IMR-90 (cell line): Measurements from ENCODE around the gene BRD4. TPM values are rescaled to one million over a fixed set of nuclear protein-coding genes. Genes with fewer than 3 reads are reported as not detected.

Experiments used
- ATAC-seq: fragments of 200-7000 bp; cut with Tn5 transposase; 2 replicates; pipeline ENCODE4 v1.9.1; 2020; ENCODE audit warnings: low read depth, mild to moderate bottlenecking, moderate library complexity
- BruUV-seq: library from RNA; stranded (reverse); fragments of 400-500 nt; replicated peaks from 2 replicates; lab custom pipeline; 2021; lab: Mats Ljungman, UMichigan
- CTCF ChIA-PET: fragments of 300-600 bp; formaldehyde crosslinking; extraction: SDS; loops from one replicate; lab custom pipeline; 2021; ENCODE audit warnings: antibody characterized with exemption; lab: Yijun Ruan, JAX
- POLR2A ChIA-PET: fragments of 300-600 bp; sonication (Branson Sonifier 250); formaldehyde crosslinking; loops from one replicate; lab custom pipeline; 2022; ENCODE audit warnings: antibody characterized with exemption; ENCODE audit not compliant: unreplicated experiment; lab: Charles Lee
- DNase-seq: peaks from one replicate; pipeline ENCODE4 v3.0.0; 2013
- H2AFZ ChIP-seq: replicated peaks from 2 replicates; pipeline ENCODE3; 2013; ENCODE audit warnings: low read length, mild to moderate bottlenecking; ENCODE audit not compliant: poor library complexity
- H2AK5ac ChIP-seq: 2 replicates; pipeline ENCODE4 v1.6.1; 2013; ENCODE audit warnings: low read depth, low read length, inconsistent platforms
- H2AK9ac ChIP-seq: replicated peaks from 2 replicates; pipeline ENCODE3; 2013; ENCODE audit warnings: mild to moderate bottlenecking, low read depth, low read length, moderate library complexity; ENCODE audit not compliant: poor library complexity
- H2BK120ac ChIP-seq: 2 replicates; pipeline ENCODE4 v1.6.1; 2013; ENCODE audit warnings: low read depth, low read length, inconsistent platforms
- H2BK15ac ChIP-seq: 3 replicates; pipeline ENCODE4 v1.6.1; 2013; ENCODE audit warnings: low read depth, low read length, inconsistent platforms
- H2BK20ac ChIP-seq: 2 replicates; pipeline ENCODE4 v1.6.1; 2013; ENCODE audit warnings: low read depth, mild to moderate bottlenecking, inconsistent platforms, low read length, moderate library complexity
- H2BK5ac ChIP-seq: 2 replicates; pipeline ENCODE4 v1.6.1; 2013; ENCODE audit warnings: mild to moderate bottlenecking, low read depth, low read length, inconsistent platforms; ENCODE audit not compliant: poor library complexity, severe bottlenecking
- H3K14ac ChIP-seq: replicated peaks from 2 replicates; pipeline ENCODE4 v1.6.1; 2013; ENCODE audit warnings: low read depth, low read length, inconsistent platforms
- H3K18ac ChIP-seq: 2 replicates; pipeline ENCODE4 v1.6.1; 2013; ENCODE audit warnings: low read depth, low read length, control low read depth
- H3K23ac ChIP-seq: 2 replicates; pipeline ENCODE4 v1.6.1; 2013; ENCODE audit warnings: low read depth, low read length, inconsistent platforms
- H3K27ac ChIP-seq: 2 replicates; pipeline ENCODE4 v1.5.1; 2013; ENCODE audit warnings: mild to moderate bottlenecking, control low read depth, low read length; ENCODE audit not compliant: insufficient read depth
- H3K27me3 ChIP-seq: 2 replicates; pipeline ENCODE4 v1.6.1; 2013; ENCODE audit warnings: low read length; ENCODE audit not compliant: control insufficient read depth, insufficient read depth
- H3K36me3 ChIP-seq: 2 replicates; pipeline ENCODE4 v1.6.1; 2013; ENCODE audit warnings: low read length, mixed read lengths; ENCODE audit not compliant: control insufficient read depth, insufficient read depth
- H3K4ac ChIP-seq: 2 replicates; pipeline ENCODE4 v1.6.1; 2013; ENCODE audit warnings: low read depth, low read length, inconsistent platforms
- H3K4me1 ChIP-seq: 2 replicates; pipeline ENCODE4 v1.6.1; 2013; ENCODE audit warnings: low read length, mixed read lengths; ENCODE audit not compliant: control insufficient read depth, insufficient read depth
- H3K4me2 ChIP-seq: 2 replicates; pipeline ENCODE4 v1.6.1; 2013; ENCODE audit warnings: low read depth, mild to moderate bottlenecking, control low read depth, low read length, moderate library complexity
- H3K4me3 ChIP-seq: 2 replicates; pipeline ENCODE4 v1.5.1; 2013; ENCODE audit warnings: low read depth, mild to moderate bottlenecking, control low read depth, low read length, moderate library complexity; ENCODE audit not compliant: insufficient read depth
- H3K56ac ChIP-seq: 2 replicates; pipeline ENCODE4 v1.6.1; 2013; ENCODE audit warnings: low read length, inconsistent platforms; ENCODE audit not compliant: insufficient read depth; ENCODE audit errors: extremely low read depth
- H3K79me1 ChIP-seq, 2 experiments: 2 replicates each; pipeline ENCODE4 v1.6.1; 2013; ENCODE audit warnings: low read length in 2 of 2, inconsistent platforms in 1 of 2, low read depth in 1 of 2
- H3K9ac ChIP-seq: 2 replicates; pipeline ENCODE4 v1.6.1; 2013; ENCODE audit warnings: low read depth, low read length, control low read depth
- H3K9me1 ChIP-seq: 2 replicates; pipeline ENCODE4 v1.6.1; 2013; ENCODE audit warnings: low read length, inconsistent platforms; ENCODE audit not compliant: insufficient read depth
- H3K9me3 ChIP-seq: 2 replicates; pipeline ENCODE4 v1.6.1; 2013; ENCODE audit warnings: low read length; ENCODE audit not compliant: control insufficient read depth, insufficient read depth
- H4K20me1 ChIP-seq: 2 replicates; pipeline ENCODE4 v1.6.1; 2013; ENCODE audit warnings: low read length, inconsistent platforms; ENCODE audit not compliant: insufficient read depth
- H4K5ac ChIP-seq: 2 replicates; pipeline ENCODE4 v1.6.1; 2013; ENCODE audit warnings: mild to moderate bottlenecking, low read depth, low read length, control low read depth
- H4K8ac ChIP-seq, 2 experiments: 2 replicates each; pipeline ENCODE4 v1.6.1; 2013; ENCODE audit warnings: low read depth in 2 of 2, low read length in 2 of 2, control low read depth in 1 of 2, inconsistent platforms in 1 of 2
- H4K91ac ChIP-seq: 2 replicates; pipeline ENCODE4 v1.6.1; 2013; ENCODE audit warnings: low read depth, low read length, inconsistent platforms; ENCODE audit not compliant: insufficient read depth
- BHLHE40 ChIP-seq: fragments of 150-350 bp; IDR thresholded peaks from 2 replicates; pipeline ENCODE4 v1.6.1; 2016; ENCODE audit warnings: mild to moderate bottlenecking, low read depth, low read length
- CEBPB ChIP-seq: IDR thresholded peaks from 2 replicates; pipeline ENCODE4 v1.6.1; 2012; ENCODE audit warnings: low read depth, low read length, improper control_type of control experiment
- CHD1 ChIP-seq: IDR thresholded peaks from 2 replicates; pipeline ENCODE4 v1.6.1; 2012; ENCODE audit warnings: low read depth, low read length, improper control_type of control experiment
- CTCF ChIP-seq: conservative IDR thresholded peaks from 2 replicates; pipeline ENCODE4 v1.5.1; 2012; ENCODE audit warnings: mild to moderate bottlenecking, low read depth, low read length, improper control_type of control experiment
- ELK1 ChIP-seq: fragments of 150-350 bp; IDR thresholded peaks from 2 replicates; pipeline ENCODE4 v1.6.1; 2016; ENCODE audit warnings: low read depth, mild to moderate bottlenecking, low read length, moderate library complexity, borderline replicate concordance
- FOS ChIP-seq: fragments of 150-350 bp; IDR thresholded peaks from 2 replicates; pipeline ENCODE4 v1.6.1; 2016; ENCODE audit warnings: low read depth, low read length
- MAFK ChIP-seq: IDR thresholded peaks from 2 replicates; pipeline ENCODE4 v1.6.1; 2012; ENCODE audit warnings: low read depth, low read length, improper control_type of control experiment
- MAZ ChIP-seq: IDR thresholded peaks from 2 replicates; pipeline ENCODE4 v1.6.1; 2012; ENCODE audit warnings: low read depth, mild to moderate bottlenecking, low read length, improper control_type of control experiment, moderate library complexity, borderline replicate concordance
- MXI1 ChIP-seq: IDR thresholded peaks from 2 replicates; pipeline ENCODE4 v1.6.1; 2012; ENCODE audit warnings: low read depth, mild to moderate bottlenecking, low read length, moderate library complexity, borderline replicate concordance
- NFE2L2 ChIP-seq: fragments of 150-350 bp; IDR thresholded peaks from 2 replicates; pipeline ENCODE4 v1.6.1; 2016; ENCODE audit warnings: low read depth, mild to moderate bottlenecking, low read length
- POLR2A ChIP-seq: IDR thresholded peaks from 2 replicates; pipeline ENCODE4 v1.6.1; 2012; ENCODE audit warnings: mild to moderate bottlenecking, low read depth, low read length
- RCOR1 ChIP-seq: IDR thresholded peaks from 2 replicates; pipeline ENCODE4 v1.6.1; 2012; ENCODE audit warnings: mild to moderate bottlenecking, low read length, improper control_type of control experiment; ENCODE audit not compliant: insufficient replicate concordance
- RFX5 ChIP-seq: IDR thresholded peaks from 2 replicates; pipeline ENCODE4 v1.8.0; 2012; ENCODE audit warnings: low read depth, mild to moderate bottlenecking, low read length, moderate library complexity
- SMC3 ChIP-seq: fragments of 150-350 bp; IDR thresholded peaks from 2 replicates; pipeline ENCODE4 v1.6.1; 2016; ENCODE audit warnings: low read depth, mild to moderate bottlenecking, antibody characterized with exemption, low read length, moderate library complexity
- USF2 ChIP-seq: fragments of 150-350 bp; IDR thresholded peaks from 2 replicates; pipeline ENCODE4 v1.6.1; 2017; ENCODE audit warnings: mild to moderate bottlenecking, antibody characterized with exemption, low read length, low read depth
- WGBS, 2 experiments: methylation state at CpG; one replicate each; pipeline versions ENCODE4 v1.1.5 to v1.1.7; 2013; ENCODE audit warnings: missing lambda C conversion rate in 2 of 2; ENCODE audit not compliant: insufficient read length in 1 of 2; ENCODE audit errors: extremely low coverage in 2 of 2; 5-methylcytosine and 5-hydroxymethylcytosine counted together
- dilution Hi-C: fragments of 300-500 bp; cut with HindIII; formaldehyde crosslinking; loops from one replicate; pipeline ENCODE4 v1.14.3; 2018; ENCODE audit warnings: low sequenced_read_pairs; ENCODE audit not compliant: unreplicated experiment
- in situ Hi-C: fragments of 300-500 bp; cut with MboI; formaldehyde crosslinking; loops from 3 replicates; pipeline ENCODE4 v1.14.3; 2019; ENCODE audit warnings: low sequenced_read_pairs, inconsistent platforms, mixed read lengths
- intact Hi-C: fragments of 100-400 bp; cut with micrococcal nuclease; formaldehyde crosslinking; loops from 2 replicates; pipeline ENCODE4 v1.10.0; 2022
- polyA plus RNA-seq, 3 experiments: library from polyadenylated mRNA; depleted of rRNA; stranded (reverse); fragments of >200 nt; gene quantifications; 2 replicates each; pipeline ENCODE4 v1.2.3, GENCODE V29; 2012; ENCODE audit warnings: low replicate concordance in 1 of 3
- total RNA-seq: library from RNA; depleted of rRNA; stranded (reverse); fragments of >200 nt; gene quantifications from 2 replicates; pipeline ENCODE4 v1.2.3, GENCODE V29; 2012

The BRD4 gene
- total and polyA plus RNA-seq, 2 of the 4 experiments (the other 2 are of a cell fraction) = 7.0 to 21.1 TPM

- Histone ChIP-seq H2BK120ac (no peak overlapping the region), H4K8ac (no peak overlapping the region), H3K79me1 (peaks cover 0 to 3% of the 10 kb centered on the region in 2 experiments; a peak in 1 of 4 replicates), H3K9ac (no peak overlapping the region), H3K23ac (no peak overlapping the region), H2BK15ac (no peak overlapping the region), H3K4me3 (no peak overlapping the region), H4K5ac (no peak overlapping the region), H2AK9ac (no peak overlapping the region), H3K27me3 (no peaks in the 10 kb centered on the region), H2AK5ac (no peak overlapping the region), H3K4me1 (no peaks in the 10 kb centered on the region; the same call in 1 of the 2 replicates), H3K27ac (no peak overlapping the region), H3K9me1 (peaks cover 4% of the 10 kb centered on the region; the same call in 1 of the 2 replicates), H3K14ac (no peak overlapping the region), H3K36me3 (no peaks in the 10 kb centered on the region), H3K9me3 (no peaks in the 10 kb centered on the region), H3K18ac (no peak overlapping the region), H3K56ac (no peak overlapping the region), H3K4me2 (no peak overlapping the region), H4K91ac (no peak overlapping the region), H2AFZ (no peak overlapping the region), H3K4ac (no peak overlapping the region), H2BK20ac (no peak overlapping the region), H4K20me1 (no peaks in the 10 kb centered on the region), H2BK5ac (no peak overlapping the region)
- ATAC-seq (no peak), DNase-seq (no peak)
- TF ChIP-seq USF2 (no peak), CTCF (no peak), RCOR1 (no peak), RFX5 (no peak), FOS (no peak), MAZ (no peak), NFE2L2 (no peak), CHD1 (no peak), MXI1 (no peak), SMC3 (no peak), BHLHE40 (no peak), POLR2A (no peak), CEBPB (no peak), MAFK (no peak), ELK1 (no peak)
- POLR2A ChIA-PET = no interaction called here
- BruUV-seq = no TSS peak
- dilution Hi-C loops (no loop called here), in situ Hi-C loops (no loop called here), intact Hi-C loops (no loop called here)
- no CpG with 5 or more reads among the region's 12 CpGs for WGBS, 2 experiments
- CTCF ChIA-PET = no interaction called here
Measured at GRCh38 chr19:15212711-15213110, 119.6 kb downstream of the BRD4 start.
